Hematopoietic multipotent progenitor cell treated with erythropoietin and hydrocortisone succinate and interleukin-3 and kit ligand, for 8 days (in vitro differentiated cells): ENCODE results near the gene ERBB4.
"Not testable (repeated sequence)": the region's sequence is repeated elsewhere in the genome, so short reads cannot be mapped to it uniquely, and the experiment has no call there.

Source experiments
- DNase-seq: peaks from one replicate; pipeline ENCODE4 v3.0.0-alpha.2; 2015

The ERBB4 gene

GRCh38 chr2:211766689-211767088, 771.9 kb downstream of the ERBB4 start:
- DNase-seq = no peak

- DNase-seq = no peak
Measured at GRCh38 chr2:211762479-211762878, 776.1 kb downstream of the ERBB4 start.

- DNase-seq = no peak
Measured at GRCh38 chr2:211760103-211760502, 778.5 kb downstream of the ERBB4 start.

- no peak for DNase-seq
Measured at GRCh38 chr2:211756266-211756665, 782.3 kb downstream of the ERBB4 start.

GRCh38 chr2:211755187-211755586, 783.4 kb downstream of the ERBB4 start:
- no peak for DNase-seq

GRCh38 chr2:211751848-211752247, 786.8 kb downstream of the ERBB4 start:
- DNase-seq = no peak

- DNase-seq = no peak
Measured at GRCh38 chr2:211748339-211748738, 790.3 kb downstream of the ERBB4 start.

- DNase-seq = peak; percentile 53
Measured at GRCh38 chr2:211745295-211746097, 793.1 kb downstream of the ERBB4 start.

GRCh38 chr2:211744379-211744778, 794.2 kb downstream of the ERBB4 start:
- DNase-seq = no peak

GRCh38 chr2:211741966-211742365, 796.6 kb downstream of the ERBB4 start:
- DNase-seq = no peak

- no peak for DNase-seq
Measured at GRCh38 chr2:211737282-211737681, 801.3 kb downstream of the ERBB4 start.

- DNase-seq = no peak
Measured at GRCh38 chr2:211730215-211730614, 808.4 kb downstream of the ERBB4 start.

GRCh38 chr2:211729433-211729832, 809.2 kb downstream of the ERBB4 start:
- DNase-seq = no peak

GRCh38 chr2:211724933-211725332, 813.7 kb downstream of the ERBB4 start:
- no peak for DNase-seq

GRCh38 chr2:211723398-211723797, 815.2 kb downstream of the ERBB4 start:
- no peak for DNase-seq

- no peak for DNase-seq
Measured at GRCh38 chr2:211722928-211723327, 815.7 kb downstream of the ERBB4 start.

GRCh38 chr2:211721874-211722273, 816.7 kb downstream of the ERBB4 start:
- not testable (repeated sequence) for DNase-seq

GRCh38 chr2:211709389-211709788, 829.2 kb downstream of the ERBB4 start:
- peak; percentile 14 for DNase-seq

GRCh38 chr2:211692689-211693088, 845.9 kb downstream of the ERBB4 start:
- DNase-seq = no peak

- DNase-seq = no peak
Measured at GRCh38 chr2:211690736-211691135, 847.9 kb downstream of the ERBB4 start.

GRCh38 chr2:211688196-211688595, 850.4 kb downstream of the ERBB4 start:
- no peak for DNase-seq

GRCh38 chr2:211674715-211675114, 863.9 kb downstream of the ERBB4 start:
- DNase-seq = no peak

GRCh38 chr2:211673133-211673905, 865.3 kb downstream of the ERBB4 start:
- DNase-seq = no peak

GRCh38 chr2:211671977-211672376, 866.6 kb downstream of the ERBB4 start:
- no peak for DNase-seq
